ENCODE results near the gene L1CAM.
"Not testable (repeated sequence)": the region's sequence is repeated elsewhere in the genome, so short reads cannot be mapped to it uniquely, and the experiment has no call there.

Gene L1CAM

GRCh38 chrX:153828723-153829548, 57.0 kb downstream of the L1CAM start:
- DNase-seq (ENCODE audit: low read depth in 2 of 2), result no peak

GRCh38 chrX:153828308-153828707, 57.7 kb downstream of the L1CAM start:
- DNase-seq (ENCODE audit: low read depth in 2 of 2), result no peak

GRCh38 chrX:153827903-153828302, 58.1 kb downstream of the L1CAM start:
- no peak for DNase-seq (ENCODE audit: low read depth in 2 of 2)

GRCh38 chrX:153827016-153827415, 59.0 kb downstream of the L1CAM start:
- no peak for DNase-seq (ENCODE audit: low read depth in 2 of 2)

GRCh38 chrX:153825042-153825441, 60.9 kb downstream of the L1CAM start:
- DNase-seq (ENCODE audit: low read depth in 2 of 2), result no peak

GRCh38 chrX:153824348-153824747, 61.6 kb downstream of the L1CAM start:
- DNase-seq (ENCODE audit: low read depth in 2 of 2), result no peak

- DNase-seq (ENCODE audit: low read depth in 2 of 2), result no peak
Measured at GRCh38 chrX:153821066-153821465, 64.9 kb downstream of the L1CAM start.

GRCh38 chrX:153820601-153821000, 65.4 kb downstream of the L1CAM start:
- no peak for DNase-seq (ENCODE audit: low read depth in 2 of 2)

GRCh38 chrX:153819384-153820040, 66.5 kb downstream of the L1CAM start:
- DNase-seq (ENCODE audit: low read depth in 2 of 2), result no peak

- peak in 1 of 2 donors; percentile 42 for DNase-seq (ENCODE audit: low read depth in 2 of 2)
Measured at GRCh38 chrX:153818571-153819383, 67.2 kb downstream of the L1CAM start.

- DNase-seq (ENCODE audit: low read depth in 2 of 2), result not testable (repeated sequence)
Measured at GRCh38 chrX:153818064-153818463, 67.9 kb downstream of the L1CAM start.

GRCh38 chrX:153816831-153817690, 68.9 kb downstream of the L1CAM start:
- peak in 1 of 2 donors; percentile 27 for DNase-seq (ENCODE audit: low read depth in 2 of 2)

- no peak for DNase-seq (ENCODE audit: low read depth in 2 of 2)
Measured at GRCh38 chrX:153814591-153815315, 71.2 kb downstream of the L1CAM start.

GRCh38 chrX:153813161-153813560, 72.8 kb downstream of the L1CAM start:
- no peak for DNase-seq (ENCODE audit: low read depth in 2 of 2)

- no peak for DNase-seq (ENCODE audit: low read depth in 2 of 2)
Measured at GRCh38 chrX:153812220-153812619, 73.8 kb downstream of the L1CAM start.

All from stimulated activated CD8-positive, alpha-beta memory T cell treated with anti-CD3 and anti-CD28 coated beads, Interleukin-7, amount 100 ng/mL, for 4 hours (primary cell).